ENCODE measurements around the gene LRRK1.

Gene LRRK1

DNA sequence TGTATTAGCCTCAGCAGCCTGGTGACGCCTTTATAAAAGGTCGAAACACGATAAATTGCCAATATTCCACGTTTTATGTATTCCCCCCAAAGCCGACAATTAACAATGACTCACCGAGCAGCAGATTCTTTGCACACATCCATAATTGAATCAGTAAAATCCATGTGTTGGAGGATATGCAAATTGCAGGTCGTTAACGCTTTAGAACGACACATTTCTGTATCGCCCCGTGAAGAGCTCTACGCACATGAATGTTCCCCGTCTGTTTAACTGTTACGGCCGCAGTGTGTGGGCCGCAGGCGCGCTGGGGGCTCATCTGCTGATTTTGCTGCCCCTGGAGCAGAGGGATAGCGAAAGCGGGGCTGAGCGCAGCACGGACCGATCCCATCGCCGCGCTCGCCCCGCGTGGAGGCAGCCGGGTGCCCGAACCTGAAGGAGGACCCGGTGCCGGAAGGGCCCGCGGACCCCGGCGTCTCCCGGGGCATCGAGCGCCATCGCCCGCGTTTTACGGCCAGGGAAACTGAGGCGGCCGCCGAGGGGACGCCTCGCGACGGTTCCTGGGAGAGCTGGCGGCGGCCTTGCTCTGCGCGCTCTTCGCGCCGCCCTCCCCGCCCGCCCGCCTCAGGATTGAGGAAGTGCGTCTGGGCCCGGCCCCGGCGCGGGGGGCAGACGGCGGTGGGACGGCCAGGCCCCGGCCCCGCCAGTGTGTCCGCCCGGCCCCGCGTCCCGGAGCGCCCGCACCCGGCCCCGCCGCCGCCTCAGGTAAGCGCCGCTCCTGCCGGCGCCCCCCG lies at the start of gene LRRK1:
Gene LRRK1, plus strand, starts transcription at position 668 of the 791 bp plus-strand sequence. CDS start 5,276 bp downstream, outside the sequence.
- FAIRE-seq (no peak), DNase-seq (ENCODE audit: insufficient read length, low spot score) (no peak)
- TF ChIP-seq, protein P1, sequence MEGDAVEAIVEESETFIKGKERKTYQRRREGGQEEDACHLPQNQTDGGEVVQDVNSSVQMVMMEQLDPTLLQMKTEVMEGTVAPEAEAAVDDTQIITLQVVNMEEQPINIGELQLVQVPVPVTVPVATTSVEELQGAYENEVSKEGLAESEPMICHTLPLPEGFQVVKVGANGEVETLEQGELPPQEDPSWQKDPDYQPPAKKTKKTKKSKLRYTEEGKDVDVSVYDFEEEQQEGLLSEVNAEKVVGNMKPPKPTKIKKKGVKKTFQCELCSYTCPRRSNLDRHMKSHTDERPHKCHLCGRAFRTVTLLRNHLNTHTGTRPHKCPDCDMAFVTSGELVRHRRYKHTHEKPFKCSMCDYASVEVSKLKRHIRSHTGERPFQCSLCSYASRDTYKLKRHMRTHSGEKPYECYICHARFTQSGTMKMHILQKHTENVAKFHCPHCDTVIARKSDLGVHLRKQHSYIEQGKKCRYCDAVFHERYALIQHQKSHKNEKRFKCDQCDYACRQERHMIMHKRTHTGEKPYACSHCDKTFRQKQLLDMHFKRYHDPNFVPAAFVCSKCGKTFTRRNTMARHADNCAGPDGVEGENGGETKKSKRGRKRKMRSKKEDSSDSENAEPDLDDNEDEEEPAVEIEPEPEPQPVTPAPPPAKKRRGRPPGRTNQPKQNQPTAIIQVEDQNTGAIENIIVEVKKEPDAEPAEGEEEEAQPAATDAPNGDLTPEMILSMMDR (IDR thresholded peaks at IDR 0.05; ENCODE audit: insufficient read depth, missing control alignments) = no peak

DNA sequence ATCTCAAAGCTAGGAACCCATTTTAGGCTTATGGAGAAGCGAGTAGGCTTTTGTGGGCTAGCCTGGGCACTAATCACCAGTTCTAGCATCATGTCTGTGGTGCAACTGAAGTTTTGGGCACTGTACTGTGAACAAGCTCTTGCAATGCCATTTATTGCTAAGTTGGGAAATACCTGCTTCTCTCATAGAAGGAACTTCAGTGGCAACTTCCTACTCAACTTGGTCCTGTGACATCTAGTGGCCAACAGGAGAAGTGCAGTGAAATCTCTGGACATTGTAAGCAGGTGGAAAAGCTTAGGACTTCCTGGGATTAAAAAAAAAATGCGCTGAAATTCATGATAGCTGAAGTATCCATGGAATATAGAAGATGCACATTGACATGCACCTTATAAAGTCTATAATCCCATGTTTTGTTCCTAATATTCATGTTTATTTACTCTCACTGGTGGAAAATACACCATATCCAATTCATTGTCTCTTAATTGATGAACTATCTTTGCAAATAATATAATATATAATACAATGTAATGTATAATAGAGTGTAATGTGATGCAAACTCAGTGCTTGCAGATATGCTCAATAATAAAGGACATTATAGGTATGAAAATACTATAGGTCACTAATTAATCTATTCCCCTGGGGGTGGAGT lies 46.0 kb upstream of the LRRK1 start:
- FAIRE-seq (peak; percentile 58), DNase-seq (ENCODE audit: insufficient read length, low spot score) (peak; percentile 66)
- TF ChIP-seq, protein P1 (IDR thresholded peaks at IDR 0.05; ENCODE audit: insufficient read depth, missing control alignments) = peak; percentile 90

GRCh38 chr15:100875495-100875894 lies 43.7 kb upstream of the LRRK1 start:
- no peak for DNase-seq (ENCODE audit: insufficient read length, low spot score)
- TF ChIP-seq, protein P1 (IDR thresholded peaks at IDR 0.05; ENCODE audit: insufficient read depth, missing control alignments) = no peak
- FAIRE-seq = no peak

DNA sequence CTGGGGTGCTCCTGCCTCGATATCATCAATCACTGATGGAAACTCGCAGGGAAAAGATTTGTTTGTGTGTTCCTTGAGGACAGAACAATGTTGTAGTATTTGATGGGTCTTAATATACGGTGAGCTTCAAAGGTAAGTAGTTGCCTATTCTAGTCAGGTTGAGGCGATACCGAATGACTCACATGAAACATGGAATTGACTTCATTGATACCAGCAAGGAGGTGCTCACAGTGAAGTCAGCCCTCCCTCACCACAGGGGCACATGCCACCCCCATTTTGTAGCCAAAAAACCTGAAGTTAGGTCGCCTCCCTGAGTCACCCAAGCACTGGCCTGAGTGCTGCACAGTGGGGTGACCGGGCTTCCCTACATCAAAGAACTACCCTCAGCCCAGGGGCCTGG lies 43.2 kb upstream of the LRRK1 start:
- TF ChIP-seq, protein P1 (IDR thresholded peaks at IDR 0.05; ENCODE audit: insufficient read depth, missing control alignments) = no peak

DNA sequence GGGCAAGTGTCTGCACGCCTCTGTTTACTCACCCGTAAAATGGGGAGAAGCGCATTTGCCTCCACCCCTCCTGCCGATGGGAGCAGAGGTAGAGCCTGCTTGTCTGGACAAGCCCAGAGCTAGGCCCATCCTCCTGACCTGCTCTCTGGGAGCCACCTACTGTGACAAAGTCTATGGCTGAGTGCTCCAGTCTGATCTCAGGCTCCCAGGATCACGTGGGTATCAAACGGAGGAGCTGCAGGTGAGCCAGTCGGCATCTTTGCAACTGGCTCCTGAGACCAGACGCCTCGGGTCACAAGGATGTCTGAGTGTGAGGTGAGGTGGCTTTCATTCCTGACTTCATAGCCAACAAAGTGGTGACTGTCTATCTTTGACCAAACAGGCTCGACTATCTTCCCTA lies 41.6 kb upstream of the LRRK1 start:
- FAIRE-seq (no peak), DNase-seq (ENCODE audit: insufficient read length, low spot score) (no peak)
- TF ChIP-seq, protein P1 (IDR thresholded peaks at IDR 0.05; ENCODE audit: insufficient read depth, missing control alignments) = no peak

More for the DNA sequence above, 43.2 kb upstream of the LRRK1 start:
- DNase-seq (ENCODE audit: insufficient read length, low spot score) (no peak), FAIRE-seq (no peak)

- DNase-seq (ENCODE audit: insufficient read length, low spot score) (no peak), FAIRE-seq (no peak)
- TF ChIP-seq, protein P1 (IDR thresholded peaks at IDR 0.05; ENCODE audit: insufficient read depth, missing control alignments) = no peak
Measured at GRCh38 chr15:100878130-100878529, 41.0 kb upstream of the LRRK1 start.

GRCh38 chr15:100878648-100879047 lies 40.5 kb upstream of the LRRK1 start:
- no peak for FAIRE-seq

More at GRCh38 chr15:100878648-100879047, 40.5 kb upstream of the LRRK1 start:
- no peak for DNase-seq (ENCODE audit: insufficient read length, low spot score)
- TF ChIP-seq, protein P1 (IDR thresholded peaks at IDR 0.05; ENCODE audit: insufficient read depth, missing control alignments) = no peak
